Activated naive CD8-positive, alpha-beta T cell treated with anti-CD3 and anti-CD28 coated beads, Interleukin-2, amount 10 ng/mL, durations not matched to agents 7 days and 5 days (primary cell): ENCODE measurements around the gene BRSK2. TPM values are rescaled to one million over a fixed set of nuclear protein-coding genes. Genes with fewer than 3 reads are reported as not detected.

ENCODE experiments used
- ATAC-seq: fragments of 150-1000 bp; cut with Tn5 transposase; one replicate; pipeline ENCODE4 v1.10.0; 2021; ENCODE audit warnings: low read depth, moderate library complexity
- POLR2A ChIA-PET: fragments of 350-600 bp; sonication (Branson Sonifier 250); formaldehyde crosslinking; loops from one replicate; lab custom pipeline; 2021; ENCODE audit warnings: antibody characterized with exemption; lab: Charles Lee
- DNase-seq: peaks from one replicate; pipeline ENCODE4 v3.0.0; 2021
- H3K27ac Mint-ChIP-seq: one replicate; pipeline ENCODE4 v1.8.0; 2022; ENCODE audit warnings: mild to moderate bottlenecking, mixed read lengths
- H3K27me3 Mint-ChIP-seq: one replicate; pipeline ENCODE4 v1.8.0; 2022; ENCODE audit warnings: mild to moderate bottlenecking, moderate library complexity, mixed read lengths
- H3K36me3 Mint-ChIP-seq: one replicate; pipeline ENCODE4 v1.8.0; 2021; ENCODE audit warnings: mild to moderate bottlenecking, mixed read lengths
- H3K4me1 Mint-ChIP-seq: one replicate; pipeline ENCODE4 v1.8.0; 2021; ENCODE audit warnings: mixed read lengths
- H3K4me3 Mint-ChIP-seq: one replicate; pipeline ENCODE4 v1.8.0; 2022; ENCODE audit warnings: mild to moderate bottlenecking, moderate library complexity, mixed read lengths
- H3K9me3 Mint-ChIP-seq: one replicate; pipeline ENCODE4 v1.8.0; 2021; ENCODE audit warnings: mixed read lengths
- total RNA-seq, 2 experiments: library from RNA; stranded (reverse); gene quantifications; one replicate each; pipeline ENCODE4 v1.2.3, GENCODE V29; 2021

BRSK2 gene
- total RNA-seq, 2 experiments from 2014 or later: 0.36 to 0.37 TPM

GRCh38 chr11:1375161-1375954 is 14.4 kb upstream of the BRSK2 start:
- Mint-ChIP-seq H3K4me3 (no peak overlapping the region), H3K27me3 (no peaks in the 10 kb centered on the region), H3K36me3 (no peaks in the 10 kb centered on the region), H3K4me1 (no peaks in the 10 kb centered on the region), H3K9me3 (no peaks in the 10 kb centered on the region), H3K27ac (no peak overlapping the region)
- DNase-seq (no peak), ATAC-seq (no peak)
- POLR2A ChIA-PET: no interaction called here

- no peaks in the 10 kb centered on the region for H3K4me1 Mint-ChIP-seq
- H3K4me3 Mint-ChIP-seq: no peak overlapping the region
- no peaks in the 10 kb centered on the region for H3K27me3 Mint-ChIP-seq
- no peaks in the 10 kb centered on the region for H3K9me3 Mint-ChIP-seq
- no peak overlapping the region for H3K27ac Mint-ChIP-seq
- no peaks in the 10 kb centered on the region for H3K36me3 Mint-ChIP-seq
- ATAC-seq (no peak), DNase-seq (no peak)
- POLR2A ChIA-PET: no interaction called here
These were observed 13.8 kb upstream of the BRSK2 start for GRCh38 chr11:1375955-1376258.

GRCh38 chr11:1377231-1377780 is 12.4 kb upstream of the BRSK2 start:
- no peaks in the 10 kb centered on the region for H3K9me3 Mint-ChIP-seq
- H3K27me3 Mint-ChIP-seq: no peaks in the 10 kb centered on the region

DNA sequence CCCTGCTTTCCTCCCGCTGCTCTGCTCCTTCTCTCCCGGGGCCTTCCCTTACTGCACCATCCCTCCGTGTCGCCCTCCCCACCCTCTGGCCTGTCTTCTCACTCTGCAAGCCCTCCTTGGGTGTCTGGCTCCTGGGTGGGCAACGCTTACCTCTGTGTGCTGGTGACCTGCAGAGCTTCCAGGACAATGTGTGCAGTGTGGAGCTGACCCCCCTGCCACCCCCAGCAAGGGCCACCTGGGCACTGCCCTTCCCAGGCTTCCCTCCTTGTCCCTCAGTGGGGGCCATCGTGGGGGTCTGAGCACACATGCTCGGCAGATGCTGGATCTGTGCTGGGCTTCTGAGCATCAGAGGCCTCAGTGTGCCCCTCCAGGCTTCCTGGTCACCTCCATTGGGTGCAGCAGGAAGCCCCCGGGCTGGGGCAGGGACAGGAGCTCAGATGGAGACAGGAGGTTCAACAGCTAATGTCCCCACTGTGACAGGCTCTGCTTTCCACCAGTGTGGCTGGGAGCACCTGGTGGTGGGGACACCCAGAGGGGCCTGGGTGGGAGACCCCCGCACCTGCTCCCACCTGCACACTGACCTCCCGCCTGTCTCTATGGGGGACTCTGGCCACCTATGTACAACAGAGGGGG is 7.8 kb upstream of the BRSK2 start:
- Mint-ChIP-seq H3K9me3 (no peaks in the 10 kb centered on the region), H3K4me1 (peaks cover 10% of the 10 kb centered on the region), H3K36me3 (no peaks in the 10 kb centered on the region), H3K4me3 (peak overlapping the region; percentile 82), H3K27me3 (peaks cover 2% of the 10 kb centered on the region), H3K27ac (peak overlapping the region; percentile 74)
- DNase-seq (no peak), ATAC-seq (no peak)
- POLR2A ChIA-PET: interaction anchor here (0.9 kb wide), 2 partner anchors 39 to 46 kb away, joined by 3 to 4 read pairs; no protein-coding TSS in a partner anchor

More at GRCh38 chr11:1377231-1377780, 12.4 kb upstream of the BRSK2 start:
- no peak for ATAC-seq
- POLR2A ChIA-PET: no interaction called here
- Mint-ChIP-seq H3K4me3 (no peak overlapping the region), H3K4me1 (peaks cover under 1% of the 10 kb centered on the region), H3K27ac (no peak overlapping the region), H3K36me3 (no peaks in the 10 kb centered on the region)
- no peak for DNase-seq

GRCh38 chr11:1382429-1382828 is 7.3 kb upstream of the BRSK2 start:
- Mint-ChIP-seq H3K9me3 (no peaks in the 10 kb centered on the region), H3K27me3 (peaks cover 4% of the 10 kb centered on the region), H3K4me1 (peaks cover 10% of the 10 kb centered on the region), H3K4me3 (peak overlapping the region; percentile 82), H3K27ac (peak overlapping the region; percentile 74), H3K36me3 (no peaks in the 10 kb centered on the region)
- POLR2A ChIA-PET: interaction anchor here (0.9 to 1.1 kb wide), 3 partner anchors 40 to 73 kb away, joined by 3 to 5 read pairs (median 4); partner anchors contain the start of gene TOLLIP
- ATAC-seq (peak; percentile 1), DNase-seq (no peak)

GRCh38 chr11:1382831-1383607 is 6.7 kb upstream of the BRSK2 start:
- peaks cover 8% of the 10 kb centered on the region for H3K27me3 Mint-ChIP-seq
- peak; percentile 77 for DNase-seq
- peaks cover 10% of the 10 kb centered on the region for H3K4me1 Mint-ChIP-seq

DNA sequence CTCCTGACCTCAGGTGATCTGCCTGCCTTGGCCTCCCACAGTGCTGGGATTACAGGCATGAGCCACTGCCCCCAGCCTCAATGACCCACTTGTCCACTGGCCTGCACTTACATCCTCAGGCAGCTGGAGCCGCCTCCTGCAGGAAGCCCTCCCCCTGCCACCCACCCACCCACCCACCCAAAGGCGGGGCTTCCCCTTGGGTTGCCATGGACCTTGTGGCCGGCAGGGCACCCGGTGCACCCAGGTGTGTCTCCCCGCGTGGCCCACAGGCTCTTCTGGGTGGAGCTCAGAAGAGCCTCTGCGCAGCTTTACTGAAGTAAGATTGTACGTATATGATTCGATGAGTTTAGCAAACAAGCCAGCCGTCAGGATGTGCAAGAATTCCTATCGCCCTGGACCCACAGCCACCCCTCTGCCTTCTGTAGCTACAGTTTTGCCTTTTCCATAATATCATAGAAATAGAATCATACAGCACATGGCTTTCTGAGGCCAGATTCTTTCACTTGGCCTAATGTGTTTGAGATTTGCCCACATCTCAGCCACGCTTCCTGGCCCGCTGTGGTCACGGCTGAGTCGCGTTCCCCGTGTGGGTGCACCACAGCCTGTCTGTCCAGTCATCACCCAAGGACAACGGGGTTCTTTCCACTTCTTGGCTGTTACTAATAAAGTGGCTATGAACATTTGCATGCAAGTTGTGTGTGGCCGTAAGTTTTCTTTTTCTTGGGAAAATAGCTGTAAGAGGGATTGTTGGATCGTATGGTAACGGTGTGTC is 5.3 kb upstream of the BRSK2 start:
- Mint-ChIP-seq H3K36me3 (no peaks in the 10 kb centered on the region), H3K9me3 (no peaks in the 10 kb centered on the region), H3K4me3 (peak overlapping the region; percentile 13), H3K27ac (no peak overlapping the region), H3K4me1 (peaks cover 10% of the 10 kb centered on the region), H3K27me3 (peaks cover 8% of the 10 kb centered on the region)
- DNase-seq (no peak), ATAC-seq (no peak)
- POLR2A ChIA-PET: interaction anchor here (1.3 kb wide), 1 partner anchor 121 kb away, joined by 3 read pairs; no protein-coding TSS in a partner anchor

More at GRCh38 chr11:1382831-1383607, 6.7 kb upstream of the BRSK2 start:
- Mint-ChIP-seq H3K27ac (peak overlapping the region; percentile 82), H3K36me3 (no peaks in the 10 kb centered on the region), H3K9me3 (no peaks in the 10 kb centered on the region), H3K4me3 (peak overlapping the region; percentile 82)
- POLR2A ChIA-PET: interaction anchor here (0.9 to 1.3 kb wide), 4 partner anchors 40 to 120 kb away, joined by 3 to 5 read pairs (median 4); partner anchors contain the start of gene TOLLIP
- peak; percentile 88 for ATAC-seq

DNA sequence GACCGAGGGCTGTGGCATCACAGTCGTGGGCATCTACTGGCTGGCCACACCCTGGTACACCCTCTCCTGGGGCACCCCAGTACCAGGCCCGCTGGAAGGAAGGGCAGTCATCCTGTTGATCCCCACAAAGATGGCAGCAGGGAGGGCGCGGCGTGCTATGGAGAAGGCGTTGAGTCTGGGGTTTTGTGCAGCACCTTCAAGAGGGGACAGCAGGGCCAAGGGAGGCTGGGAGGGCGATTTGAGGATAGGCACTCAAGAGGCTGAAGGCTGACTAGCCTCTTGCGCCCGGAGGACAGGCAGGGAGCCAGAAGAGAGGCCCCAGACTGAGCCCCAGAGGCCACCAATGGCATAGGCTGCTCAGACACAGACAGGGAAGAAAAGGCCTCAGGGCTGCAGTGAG is 2.2 kb upstream of the BRSK2 start:
- H3K27me3 Mint-ChIP-seq: peaks cover 23% of the 10 kb centered on the region
- no peak overlapping the region for H3K4me3 Mint-ChIP-seq
- ATAC-seq (no peak), DNase-seq (no peak)
- no peaks in the 10 kb centered on the region for H3K36me3 Mint-ChIP-seq
- peaks cover 9% of the 10 kb centered on the region for H3K4me1 Mint-ChIP-seq
- no peaks in the 10 kb centered on the region for H3K9me3 Mint-ChIP-seq
- no peak overlapping the region for H3K27ac Mint-ChIP-seq
- POLR2A ChIA-PET: interaction anchor here (1.0 kb wide), 1 partner anchor 125 kb away, joined by 3 read pairs; no protein-coding TSS in a partner anchor

DNA sequence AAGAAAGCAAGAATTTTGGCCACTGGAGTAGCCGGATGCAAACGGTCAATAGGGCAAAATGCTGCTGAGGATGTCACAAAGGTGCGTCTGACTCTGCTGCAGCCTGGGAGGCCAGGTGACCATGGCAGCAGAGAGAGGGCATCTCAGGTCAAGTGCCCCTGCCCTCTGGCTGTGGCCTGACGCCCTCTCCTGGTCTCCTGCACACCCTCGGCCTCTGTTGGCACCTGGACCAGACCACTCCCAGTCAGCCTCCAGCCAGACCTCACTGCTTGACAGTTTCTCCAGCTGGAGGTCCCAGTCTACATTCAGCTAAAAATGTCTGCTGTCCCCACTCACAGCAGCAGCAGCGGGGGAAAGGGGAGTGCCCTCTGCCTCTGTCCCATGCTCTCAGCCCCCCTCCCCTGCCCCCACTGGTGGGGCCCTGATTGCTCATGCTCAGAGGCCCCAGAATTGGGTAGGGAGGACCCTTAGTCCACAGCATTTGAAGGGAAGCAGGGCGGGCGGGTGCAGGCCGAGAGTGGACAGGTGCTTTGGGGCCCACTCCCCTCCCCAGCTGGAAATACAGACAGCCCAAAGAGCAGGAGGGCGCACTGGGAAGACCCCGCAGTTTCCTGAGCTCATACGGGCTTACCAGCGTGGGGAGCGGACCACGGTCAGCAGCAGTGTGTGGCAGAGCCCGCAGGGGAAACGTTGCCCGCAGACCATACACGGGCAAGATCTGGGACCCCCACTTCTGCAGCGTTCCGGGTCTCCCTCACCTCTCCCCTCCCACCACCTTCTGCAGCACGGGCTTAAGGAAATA is 1.6 kb upstream of the BRSK2 start:
- no peak for ATAC-seq
- Mint-ChIP-seq H3K9me3 (no peaks in the 10 kb centered on the region), H3K4me3 (no peak overlapping the region), H3K36me3 (no peaks in the 10 kb centered on the region), H3K27me3 (peaks cover 21% of the 10 kb centered on the region), H3K4me1 (peaks cover 8% of the 10 kb centered on the region), H3K27ac (no peak overlapping the region)
- POLR2A ChIA-PET: interaction anchor here (1.0 to 1.8 kb wide), 2 partner anchors 79 to 125 kb away, joined by 3 to 10 read pairs; partner anchors contain the start of gene TOLLIP
- DNase-seq: no peak

DNA sequence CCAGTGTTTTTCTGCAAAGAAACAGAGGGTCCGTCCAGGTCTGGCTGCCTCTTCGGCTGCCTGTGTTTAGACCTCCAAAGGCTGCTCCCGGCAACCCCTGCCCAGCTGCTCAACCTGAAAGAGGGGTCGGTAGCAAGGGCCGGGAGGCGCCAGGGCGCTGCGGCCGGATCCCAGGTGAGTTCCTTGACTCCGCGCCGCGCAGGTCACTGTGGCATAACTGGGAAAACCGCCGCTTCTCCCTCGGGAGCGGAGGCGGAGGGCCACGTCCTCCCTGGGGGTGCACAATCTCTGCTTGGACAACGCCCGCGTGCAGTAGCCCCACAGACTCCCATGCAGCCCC is 1.0 kb upstream of the BRSK2 start:
- Mint-ChIP-seq H3K27ac (no peak overlapping the region), H3K9me3 (no peaks in the 10 kb centered on the region), H3K27me3 (peaks cover 21% of the 10 kb centered on the region), H3K36me3 (no peaks in the 10 kb centered on the region), H3K4me1 (peaks cover 5% of the 10 kb centered on the region), H3K4me3 (peak overlapping the region; percentile 60)
- ATAC-seq: no peak
- DNase-seq: no peak
- POLR2A ChIA-PET: interaction anchor here (1.0 to 1.8 kb wide), 3 partner anchors 79 to 126 kb away, joined by 3 to 10 read pairs (median 5); partner anchors contain the start of gene TOLLIP

- POLR2A ChIA-PET: interaction anchor here (1.4 to 1.8 kb wide), 2 partner anchors 80 to 127 kb away, joined by 5 to 10 read pairs; partner anchors contain the start of gene TOLLIP
- Mint-ChIP-seq H3K27ac (no peak overlapping the region), H3K27me3 (peaks cover 21% of the 10 kb centered on the region), H3K36me3 (no peaks in the 10 kb centered on the region), H3K4me1 (peaks cover 5% of the 10 kb centered on the region), H3K9me3 (no peaks in the 10 kb centered on the region), H3K4me3 (peak overlapping the region; percentile 60)
- ATAC-seq (peak; percentile 98), DNase-seq (peak; percentile 93)
These were observed 417 bp upstream of the BRSK2 start for GRCh38 chr11:1389103-1389931.
